RWPE2 (cell line): ENCODE data around the gene ZNF622.

Source experiments
- ATAC-seq: fragments of 200-7000 bp; cut with Tn5 transposase; 3 replicates; pipeline ENCODE4 v1.9.1; 2021; ENCODE audit warnings: low read depth
- DNase-seq: peaks from one replicate; pipeline ENCODE4 v3.0.0-alpha.2; 2020; ENCODE audit warnings: low spot score
- H3K27ac ChIP-seq: fragments of 450-650 bp; 2 replicates; pipeline ENCODE4 v1.5.1; 2017; ENCODE audit warnings: mild to moderate bottlenecking; ENCODE audit not compliant: poor library complexity, severe bottlenecking
- H3K27me3 ChIP-seq: fragments of 250-450 bp; sonication (Bioruptor Pico); 2 replicates; pipeline ENCODE4 v1.5.1; 2021; ENCODE audit warnings: mild to moderate bottlenecking, moderate library complexity; ENCODE audit not compliant: insufficient read depth, poor library complexity, severe bottlenecking
- H3K36me3 ChIP-seq: fragments of 250-450 bp; sonication (Bioruptor Pico); 2 replicates; pipeline ENCODE4 v1.5.1; 2020; ENCODE audit warnings: low read depth, mild to moderate bottlenecking, moderate library complexity
- H3K4me1 ChIP-seq: fragments of 250-450 bp; sonication (Bioruptor Pico); 2 replicates; pipeline ENCODE4 v1.5.1; 2021; ENCODE audit warnings: mild to moderate bottlenecking, moderate library complexity; ENCODE audit not compliant: insufficient read depth, poor library complexity, severe bottlenecking
- H3K4me3 ChIP-seq: fragments of 250-450 bp; sonication (Bioruptor Pico); 2 replicates; pipeline ENCODE4 v1.5.1; 2021; ENCODE audit warnings: mild to moderate bottlenecking, moderate library complexity; ENCODE audit not compliant: severe bottlenecking
- H3K9me3 ChIP-seq: fragments of 250-450 bp; sonication (Bioruptor Pico); 2 replicates; pipeline ENCODE4 v1.5.1; 2021; ENCODE audit warnings: mild to moderate bottlenecking, moderate library complexity; ENCODE audit not compliant: severe bottlenecking
- TF ChIP-seq, protein P1 (sequence below): fragments of 450-650 bp; IDR thresholded peaks from one replicate; pipeline ENCODE4 v1.5.1; 2017; ENCODE audit warnings: mild to moderate bottlenecking, moderate library complexity; ENCODE audit not compliant: poor library complexity, severe bottlenecking

Gene ZNF622

GRCh38 chr5:16413166-16413860, 52.3 kb downstream of the ZNF622 start:
- Histone ChIP-seq H3K9me3 (no peaks in the 10 kb centered on the region), H3K4me1 (no peaks in the 10 kb centered on the region), H3K27ac (no peak overlapping the region), H3K36me3 (no peaks in the 10 kb centered on the region), H3K4me3 (no peak overlapping the region), H3K27me3 (no peaks in the 10 kb centered on the region)
- ATAC-seq, result peak; percentile 64; the same call in 2 of the 3 replicates
- TF ChIP-seq, protein P1, sequence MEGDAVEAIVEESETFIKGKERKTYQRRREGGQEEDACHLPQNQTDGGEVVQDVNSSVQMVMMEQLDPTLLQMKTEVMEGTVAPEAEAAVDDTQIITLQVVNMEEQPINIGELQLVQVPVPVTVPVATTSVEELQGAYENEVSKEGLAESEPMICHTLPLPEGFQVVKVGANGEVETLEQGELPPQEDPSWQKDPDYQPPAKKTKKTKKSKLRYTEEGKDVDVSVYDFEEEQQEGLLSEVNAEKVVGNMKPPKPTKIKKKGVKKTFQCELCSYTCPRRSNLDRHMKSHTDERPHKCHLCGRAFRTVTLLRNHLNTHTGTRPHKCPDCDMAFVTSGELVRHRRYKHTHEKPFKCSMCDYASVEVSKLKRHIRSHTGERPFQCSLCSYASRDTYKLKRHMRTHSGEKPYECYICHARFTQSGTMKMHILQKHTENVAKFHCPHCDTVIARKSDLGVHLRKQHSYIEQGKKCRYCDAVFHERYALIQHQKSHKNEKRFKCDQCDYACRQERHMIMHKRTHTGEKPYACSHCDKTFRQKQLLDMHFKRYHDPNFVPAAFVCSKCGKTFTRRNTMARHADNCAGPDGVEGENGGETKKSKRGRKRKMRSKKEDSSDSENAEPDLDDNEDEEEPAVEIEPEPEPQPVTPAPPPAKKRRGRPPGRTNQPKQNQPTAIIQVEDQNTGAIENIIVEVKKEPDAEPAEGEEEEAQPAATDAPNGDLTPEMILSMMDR, result no peak
- no peak for DNase-seq

- DNase-seq (no peak), ATAC-seq (no peak)
- Histone ChIP-seq H3K27me3 (no peaks in the 10 kb centered on the region), H3K36me3 (no peaks in the 10 kb centered on the region), H3K4me3 (no peak overlapping the region), H3K27ac (no peak overlapping the region), H3K4me1 (no peaks in the 10 kb centered on the region), H3K9me3 (no peaks in the 10 kb centered on the region)
- TF ChIP-seq, protein P1, result no peak
These were observed 53.0 kb downstream of the ZNF622 start for GRCh38 chr5:16412556-16412955.

DNA sequence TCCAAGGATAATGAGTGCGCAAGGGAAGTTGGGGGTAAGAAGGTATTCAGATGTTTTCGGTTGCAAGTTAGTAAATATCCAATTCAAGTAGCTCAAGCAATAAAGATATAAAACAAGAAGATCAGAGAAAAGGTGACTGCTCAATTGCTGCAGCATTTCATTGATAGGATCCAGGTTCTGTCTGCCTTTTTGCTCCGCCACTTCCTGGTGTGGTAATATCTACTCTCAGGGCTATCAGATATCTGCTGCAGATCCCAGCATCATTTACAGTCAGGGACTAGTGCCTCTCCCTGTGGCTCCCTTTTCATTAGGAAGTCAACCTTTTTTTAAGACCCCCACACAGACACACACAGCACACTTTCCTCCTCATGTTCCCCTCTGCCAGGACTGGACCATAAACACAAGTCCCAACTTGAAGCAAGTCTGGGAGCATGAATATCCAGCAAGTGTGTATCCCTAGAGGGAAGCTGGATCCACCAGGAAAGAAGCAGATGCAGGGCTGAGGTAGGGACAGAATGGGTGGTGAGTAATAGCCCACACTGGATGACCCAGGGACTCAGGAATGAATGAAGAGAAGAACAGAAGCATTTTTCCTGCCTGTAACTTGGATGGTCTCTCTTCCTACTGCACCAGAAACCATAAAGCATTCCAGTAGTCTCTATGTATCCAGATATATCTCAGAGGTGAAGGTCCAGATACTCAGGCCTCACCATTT, 53.7 kb downstream of the ZNF622 start:
- Histone ChIP-seq H3K36me3 (no peaks in the 10 kb centered on the region), H3K27ac (no peak overlapping the region), H3K4me3 (no peak overlapping the region), H3K27me3 (no peaks in the 10 kb centered on the region), H3K9me3 (no peaks in the 10 kb centered on the region), H3K4me1 (no peaks in the 10 kb centered on the region)
- ATAC-seq (peak; percentile 62; the same call in 2 of the 3 replicates), DNase-seq (no peak)
- TF ChIP-seq, protein P1, result no peak

DNA sequence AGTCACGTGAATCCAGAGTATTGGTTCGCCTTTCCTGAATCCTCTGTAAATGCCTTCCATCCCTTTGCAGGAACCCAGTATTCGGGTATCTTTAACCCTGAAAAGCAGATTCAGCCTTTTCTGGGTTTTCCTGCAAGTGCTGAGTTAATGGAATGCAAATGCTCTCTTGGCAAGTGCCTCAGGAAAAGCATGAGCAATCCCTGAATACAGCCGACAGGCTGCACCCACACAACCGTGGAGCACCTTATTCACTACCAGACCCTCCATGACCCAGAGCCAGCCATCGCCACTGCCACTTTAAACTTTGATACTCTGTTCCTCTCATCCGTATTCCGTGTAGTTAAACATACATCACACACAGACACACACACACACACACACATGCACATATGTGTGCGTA, 54.4 kb downstream of the ZNF622 start:
- no peak for DNase-seq
- Histone ChIP-seq H3K36me3 (no peaks in the 10 kb centered on the region), H3K27me3 (no peaks in the 10 kb centered on the region), H3K4me3 (no peak overlapping the region), H3K9me3 (no peaks in the 10 kb centered on the region), H3K4me1 (no peaks in the 10 kb centered on the region), H3K27ac (no peak overlapping the region)
- TF ChIP-seq, protein P1, result no peak
- ATAC-seq, result no peak

DNA sequence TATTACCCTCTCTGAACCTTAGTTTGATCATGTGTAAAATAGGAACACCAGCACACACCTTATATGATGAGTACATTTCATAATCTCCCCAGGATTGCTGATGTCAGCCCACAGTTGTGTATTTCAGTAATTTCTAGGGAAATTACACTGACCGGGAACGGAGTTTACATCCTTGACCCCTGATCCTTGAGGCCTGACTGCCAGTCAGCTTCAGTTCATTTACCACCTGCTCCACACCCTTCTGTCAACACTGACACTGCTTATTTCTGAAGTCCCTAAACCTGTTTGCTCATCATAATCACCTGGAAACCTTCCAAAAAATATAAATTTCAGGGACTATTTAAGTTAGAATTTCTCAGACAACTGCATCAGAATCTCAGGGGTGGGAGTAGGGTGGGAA, 55.3 kb downstream of the ZNF622 start:
- H3K36me3 ChIP-seq, result no peaks in the 10 kb centered on the region
- H3K9me3 ChIP-seq, result no peaks in the 10 kb centered on the region
- no peak for ATAC-seq
- no peaks in the 10 kb centered on the region for H3K27me3 ChIP-seq
- no peak overlapping the region for H3K4me3 ChIP-seq
- no peak for DNase-seq
- TF ChIP-seq, protein P1, result no peak
- H3K27ac ChIP-seq, result no peak overlapping the region
- no peaks in the 10 kb centered on the region for H3K4me1 ChIP-seq
